Measurements from ENCODE around the gene PPIL1.

Gene PPIL1

GRCh38 chr6:36874443-36875249, at the start of gene PPIL1:
Gene PPIL1 (minus strand): TSS chr6:36874803. CDS start chr6:36874772, 31 bp downstream.
- H3K4me3 ChIP-seq (ENCODE audit: low read depth, low read length), result peak within 1 kb of the TSS; percentile 73
- TF ChIP-seq CTCF (IDR thresholded peaks at IDR 0.05; ENCODE audit: borderline replicate concordance, insufficient read depth, low read depth, low read length), result 0 out of 2 replicates have a peak, but pooled peaks have one; percentile 19

GRCh38 chr6:36924131-36924530, 49.5 kb upstream of the PPIL1 start:
- TF ChIP-seq CTCF (IDR thresholded peaks at IDR 0.05; ENCODE audit: borderline replicate concordance, insufficient read depth, low read depth, low read length), result no peak
- H3K4me3 ChIP-seq (ENCODE audit: low read depth, low read length), result no peak overlapping the region

GRCh38 chr6:36920546-36920945, 45.9 kb upstream of the PPIL1 start:
- no peak for TF ChIP-seq CTCF (IDR thresholded peaks at IDR 0.05; ENCODE audit: borderline replicate concordance, insufficient read depth, low read depth, low read length)
- no peak overlapping the region for H3K4me3 ChIP-seq (ENCODE audit: low read depth, low read length)

- H3K4me3 ChIP-seq (ENCODE audit: low read depth, low read length), result no peak overlapping the region
- no peak for TF ChIP-seq CTCF (IDR thresholded peaks at IDR 0.05; ENCODE audit: borderline replicate concordance, insufficient read depth, low read depth, low read length)
Measured at GRCh38 chr6:36920049-36920448, 45.4 kb upstream of the PPIL1 start.

- TF ChIP-seq CTCF (IDR thresholded peaks at IDR 0.05; ENCODE audit: borderline replicate concordance, insufficient read depth, low read depth, low read length), result no peak
Measured at GRCh38 chr6:36917541-36918193, 43.1 kb upstream of the PPIL1 start.

GRCh38 chr6:36916126-36916525, 41.5 kb upstream of the PPIL1 start:
- no peak overlapping the region for H3K4me3 ChIP-seq (ENCODE audit: low read depth, low read length)
- no peak for TF ChIP-seq CTCF (IDR thresholded peaks at IDR 0.05; ENCODE audit: borderline replicate concordance, insufficient read depth, low read depth, low read length)

More at GRCh38 chr6:36917541-36918193, 43.1 kb upstream of the PPIL1 start:
- no peak overlapping the region for H3K4me3 ChIP-seq (ENCODE audit: low read depth, low read length)

All from GM12875 (cell line).